ENCODE results near the gene UCP2. TPM values are rescaled to one million over a fixed set of nuclear protein-coding genes. Genes with fewer than 3 reads are reported as not detected.
"Not testable (repeated sequence)": the region's sequence is repeated elsewhere in the genome, so short reads cannot be mapped to it uniquely, and the experiment has no call there.

The UCP2 gene
- total RNA-seq, 1 donor from 2014 or later, result 26.4 TPM

DNA sequence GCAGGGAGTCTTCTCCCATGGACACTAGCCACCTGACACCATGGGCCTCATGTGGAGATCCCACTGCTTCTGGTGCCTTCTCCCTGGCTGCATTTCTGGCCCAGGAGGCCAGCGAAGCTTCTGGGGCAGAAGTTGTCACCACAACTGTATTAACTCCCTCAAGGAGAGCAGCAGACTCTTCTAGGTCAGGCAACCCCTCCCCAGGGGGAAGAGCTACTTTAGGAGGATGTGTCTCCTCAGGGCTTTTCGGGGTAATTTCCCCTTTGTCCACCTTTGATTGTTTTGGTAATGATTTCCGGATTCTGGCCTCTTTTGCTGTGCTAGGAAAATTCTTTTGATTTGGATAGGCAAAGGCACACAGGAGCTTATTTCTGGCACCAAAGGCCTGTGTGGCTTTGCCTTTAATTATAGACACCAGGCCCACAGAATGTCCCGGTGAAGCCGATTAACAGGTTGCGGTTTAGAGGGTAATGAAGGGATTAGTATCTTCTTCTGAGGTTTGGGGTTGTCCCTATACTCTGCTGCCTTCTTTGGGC, 8.9 kb upstream of the UCP2 start:
- Mint-ChIP-seq H3K36me3 (ENCODE audit: unreplicated experiment) (no peaks in the 10 kb centered on the region), H3K27me3 (ENCODE audit: unreplicated experiment) (no peaks in the 10 kb centered on the region), H3K27ac (ENCODE audit: unreplicated experiment) (no peak overlapping the region), H3K4me1 (ENCODE audit: unreplicated experiment) (no peaks in the 10 kb centered on the region), H3K9me3 (ENCODE audit: unreplicated experiment) (no peaks in the 10 kb centered on the region), H3K4me3 (ENCODE audit: unreplicated experiment) (no peak overlapping the region)
- TF ChIP-seq, protein P1, sequence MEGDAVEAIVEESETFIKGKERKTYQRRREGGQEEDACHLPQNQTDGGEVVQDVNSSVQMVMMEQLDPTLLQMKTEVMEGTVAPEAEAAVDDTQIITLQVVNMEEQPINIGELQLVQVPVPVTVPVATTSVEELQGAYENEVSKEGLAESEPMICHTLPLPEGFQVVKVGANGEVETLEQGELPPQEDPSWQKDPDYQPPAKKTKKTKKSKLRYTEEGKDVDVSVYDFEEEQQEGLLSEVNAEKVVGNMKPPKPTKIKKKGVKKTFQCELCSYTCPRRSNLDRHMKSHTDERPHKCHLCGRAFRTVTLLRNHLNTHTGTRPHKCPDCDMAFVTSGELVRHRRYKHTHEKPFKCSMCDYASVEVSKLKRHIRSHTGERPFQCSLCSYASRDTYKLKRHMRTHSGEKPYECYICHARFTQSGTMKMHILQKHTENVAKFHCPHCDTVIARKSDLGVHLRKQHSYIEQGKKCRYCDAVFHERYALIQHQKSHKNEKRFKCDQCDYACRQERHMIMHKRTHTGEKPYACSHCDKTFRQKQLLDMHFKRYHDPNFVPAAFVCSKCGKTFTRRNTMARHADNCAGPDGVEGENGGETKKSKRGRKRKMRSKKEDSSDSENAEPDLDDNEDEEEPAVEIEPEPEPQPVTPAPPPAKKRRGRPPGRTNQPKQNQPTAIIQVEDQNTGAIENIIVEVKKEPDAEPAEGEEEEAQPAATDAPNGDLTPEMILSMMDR (IDR thresholded peaks at IDR 0.05), result no peak
- DNase-seq (ENCODE audit: extremely low spot score, unreplicated experiment), result no peak

DNA sequence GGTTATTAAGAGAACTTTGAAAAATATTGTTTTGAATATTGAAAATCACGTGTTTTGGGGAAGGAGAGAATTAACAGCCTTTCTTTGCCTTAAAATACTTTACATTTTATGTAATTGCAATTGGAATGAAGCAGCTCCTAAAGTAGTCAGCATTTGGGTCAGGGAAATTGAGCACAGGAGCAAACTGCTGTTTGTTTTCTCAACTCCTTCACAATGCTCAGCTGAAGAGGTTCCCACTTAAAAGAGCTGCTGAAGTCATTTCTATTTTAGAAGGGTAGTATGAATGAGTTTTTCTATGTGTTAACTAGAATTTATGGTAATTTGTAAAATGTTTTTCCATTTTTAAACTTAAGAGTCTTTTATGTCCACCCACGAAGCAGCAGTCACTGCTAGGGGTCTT, 8.1 kb upstream of the UCP2 start:
- H3K4me3 Mint-ChIP-seq (ENCODE audit: unreplicated experiment), result no peak overlapping the region
- no peaks in the 10 kb centered on the region for H3K4me1 Mint-ChIP-seq (ENCODE audit: unreplicated experiment)
- DNase-seq (ENCODE audit: extremely low spot score, unreplicated experiment), result no peak
- H3K9me3 Mint-ChIP-seq (ENCODE audit: unreplicated experiment), result no peaks in the 10 kb centered on the region
- H3K27me3 Mint-ChIP-seq (ENCODE audit: unreplicated experiment), result no peaks in the 10 kb centered on the region
- no peak overlapping the region for H3K27ac Mint-ChIP-seq (ENCODE audit: unreplicated experiment)
- TF ChIP-seq, protein P1 (IDR thresholded peaks at IDR 0.05), result no peak
- no peaks in the 10 kb centered on the region for H3K36me3 Mint-ChIP-seq (ENCODE audit: unreplicated experiment)

DNA sequence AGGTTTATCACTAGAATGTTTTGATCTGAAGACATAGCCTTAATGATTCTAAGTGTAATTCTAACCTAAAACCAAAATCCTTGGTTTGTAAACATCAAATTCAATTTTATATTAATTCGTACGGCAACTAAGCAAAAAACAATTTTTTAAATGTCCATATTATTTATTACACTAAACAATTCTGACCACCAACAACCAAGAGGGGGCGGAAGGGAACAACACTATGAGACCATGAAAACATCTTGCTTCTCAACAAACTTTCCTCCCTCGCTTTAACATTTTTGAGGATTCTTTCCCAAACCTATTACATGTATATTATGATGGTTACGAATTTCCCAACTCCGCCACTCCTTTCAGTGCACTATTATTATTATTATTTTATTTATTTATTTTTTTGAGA, 6.5 kb upstream of the UCP2 start:
- no peak for DNase-seq (ENCODE audit: extremely low spot score, unreplicated experiment)
- Mint-ChIP-seq H3K4me1 (ENCODE audit: unreplicated experiment) (no peaks in the 10 kb centered on the region), H3K36me3 (ENCODE audit: unreplicated experiment) (no peaks in the 10 kb centered on the region), H3K27ac (ENCODE audit: unreplicated experiment) (no peak overlapping the region), H3K27me3 (ENCODE audit: unreplicated experiment) (no peaks in the 10 kb centered on the region), H3K4me3 (ENCODE audit: unreplicated experiment) (no peak overlapping the region), H3K9me3 (ENCODE audit: unreplicated experiment) (no peaks in the 10 kb centered on the region)
- TF ChIP-seq, protein P1 (IDR thresholded peaks at IDR 0.05), result no peak

DNA sequence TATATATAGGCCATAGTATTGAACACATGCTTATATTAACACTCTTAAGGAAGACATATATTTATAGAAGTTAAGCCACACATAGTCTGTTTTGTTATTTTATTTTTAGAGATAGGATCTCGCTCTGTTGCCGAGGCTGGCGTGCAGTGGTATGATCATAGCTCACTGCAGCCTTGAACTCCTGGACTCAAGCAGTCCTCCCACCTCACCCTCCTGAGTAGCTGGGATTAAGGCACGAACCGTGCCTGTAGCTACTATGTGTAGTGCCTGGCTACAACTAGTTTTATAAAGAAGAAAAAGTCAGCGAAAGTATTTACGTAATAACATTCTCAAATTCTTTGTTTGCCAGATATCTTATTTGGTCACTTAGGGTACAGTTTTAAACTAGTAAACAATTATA, 5.6 kb upstream of the UCP2 start:
- TF ChIP-seq, protein P1 (IDR thresholded peaks at IDR 0.05), result no peak

DNA sequence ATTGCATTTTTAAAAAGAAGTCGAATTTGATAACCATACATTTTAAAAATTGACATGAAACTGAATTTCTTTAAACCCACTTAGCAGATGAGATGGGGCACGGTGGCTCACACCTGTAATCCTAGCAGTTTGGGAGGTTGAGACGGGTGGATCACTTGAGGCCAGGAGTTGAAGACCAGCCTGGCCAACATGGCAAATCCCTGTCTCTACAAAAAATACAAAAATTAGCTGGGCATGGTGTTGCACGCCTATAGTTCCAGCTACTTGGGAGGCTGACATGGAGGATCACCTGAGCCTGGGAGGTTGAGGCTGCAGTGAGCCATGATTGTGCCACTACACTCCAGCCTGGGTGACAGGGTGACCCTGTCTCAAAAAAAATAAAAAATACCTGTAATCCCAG, 3.0 kb upstream of the UCP2 start:
- not testable (repeated sequence) for H3K36me3 Mint-ChIP-seq (ENCODE audit: unreplicated experiment); H3K4me3 Mint-ChIP-seq (ENCODE audit: unreplicated experiment); H3K27ac Mint-ChIP-seq (ENCODE audit: unreplicated experiment); H3K27me3 Mint-ChIP-seq (ENCODE audit: unreplicated experiment); H3K9me3 Mint-ChIP-seq (ENCODE audit: unreplicated experiment); DNase-seq (ENCODE audit: extremely low spot score, unreplicated experiment)
- H3K4me1 Mint-ChIP-seq (ENCODE audit: unreplicated experiment), result peaks cover 30% of the 10 kb centered on the region

More for the DNA sequence above, 5.6 kb upstream of the UCP2 start:
- Mint-ChIP-seq H3K27ac (ENCODE audit: unreplicated experiment) (no peak overlapping the region), H3K4me3 (ENCODE audit: unreplicated experiment) (no peak overlapping the region), H3K4me1 (ENCODE audit: unreplicated experiment) (peaks cover 7% of the 10 kb centered on the region), H3K36me3 (ENCODE audit: unreplicated experiment) (no peaks in the 10 kb centered on the region), H3K9me3 (ENCODE audit: unreplicated experiment) (no peaks in the 10 kb centered on the region), H3K27me3 (ENCODE audit: unreplicated experiment) (no peaks in the 10 kb centered on the region)
- no peak for DNase-seq (ENCODE audit: extremely low spot score, unreplicated experiment)

Measured in osteocyte (in vitro differentiated cells).